Measurements from ENCODE around the gene HS2ST1.

HS2ST1 gene

GRCh38 chr1:87074001-87074795 lies 159.8 kb downstream of the HS2ST1 start:
- DNase-seq, result peak; percentile 21

- DNase-seq, result no peak
These were observed 163.7 kb downstream of the HS2ST1 start for GRCh38 chr1:87077959-87078639.

GRCh38 chr1:87084244-87084836 lies 169.9 kb downstream of the HS2ST1 start:
- DNase-seq, result peak; percentile 42

- no peak for DNase-seq
These were observed 171.7 kb downstream of the HS2ST1 start for GRCh38 chr1:87086120-87086519.

- no peak for DNase-seq
These were observed 174.8 kb downstream of the HS2ST1 start for GRCh38 chr1:87089070-87089736.

GRCh38 chr1:87089823-87090222 lies 175.4 kb downstream of the HS2ST1 start:
- DNase-seq, result no peak

- DNase-seq, result no peak
These were observed 177.0 kb downstream of the HS2ST1 start for GRCh38 chr1:87091425-87091824.

GRCh38 chr1:87092846-87093245 lies 178.4 kb downstream of the HS2ST1 start:
- no peak for DNase-seq

- no peak for DNase-seq
These were observed 178.9 kb downstream of the HS2ST1 start for GRCh38 chr1:87093286-87093685.

- DNase-seq, result no peak
These were observed 179.8 kb downstream of the HS2ST1 start for GRCh38 chr1:87094238-87094637.

GRCh38 chr1:87100271-87100670 lies 185.8 kb downstream of the HS2ST1 start:
- DNase-seq, result no peak

GRCh38 chr1:87103074-87103473 lies 188.6 kb downstream of the HS2ST1 start:
- DNase-seq, result no peak

- no peak for DNase-seq
These were observed 189.7 kb downstream of the HS2ST1 start for GRCh38 chr1:87104140-87104539.

GRCh38 chr1:87104945-87105344 lies 190.5 kb downstream of the HS2ST1 start:
- no peak for DNase-seq

- DNase-seq, result no peak
These were observed 191.7 kb downstream of the HS2ST1 start for GRCh38 chr1:87106144-87106543.

GRCh38 chr1:87106867-87107266 lies 192.4 kb downstream of the HS2ST1 start:
- no peak for DNase-seq

- no peak for DNase-seq
These were observed 193.8 kb downstream of the HS2ST1 start for GRCh38 chr1:87108228-87108627.

GRCh38 chr1:87108814-87109411 lies 194.5 kb downstream of the HS2ST1 start:
- no peak for DNase-seq

GRCh38 chr1:87111659-87112371 lies 197.4 kb downstream of the HS2ST1 start:
- DNase-seq, result no peak

GRCh38 chr1:87113313-87113712 lies 198.9 kb downstream of the HS2ST1 start:
- peak; percentile 86 for DNase-seq

- peak; percentile 96 for DNase-seq
These were observed 201.0 kb downstream of the HS2ST1 start for GRCh38 chr1:87115317-87115890.

- no peak for DNase-seq
These were observed 201.5 kb downstream of the HS2ST1 start for GRCh38 chr1:87115891-87116290.
